GM15510 (cell line): ENCODE results near the gene TMEM253.

Source experiments
- POLR2A ChIP-seq: IDR thresholded peaks from 3 replicates; pipeline ENCODE4 v1.6.1; 2011; ENCODE audit warnings: borderline replicate concordance; ENCODE audit not compliant: insufficient read length; ENCODE audit errors: extremely low read depth

Gene TMEM253

GRCh38 chr14:21091821-21092272 is 9.0 kb upstream of the TMEM253 start:
- TF ChIP-seq POLR2A = no peak

GRCh38 chr14:21092273-21093011 is 8.4 kb upstream of the TMEM253 start:
- TF ChIP-seq POLR2A = no peak

GRCh38 chr14:21093018-21093417 is 7.8 kb upstream of the TMEM253 start:
- no peak for TF ChIP-seq POLR2A

GRCh38 chr14:21093769-21094681 is 6.8 kb upstream of the TMEM253 start:
- TF ChIP-seq POLR2A = no peak

- TF ChIP-seq POLR2A = no peak
Observed at GRCh38 chr14:21095430-21096205, 5.2 kb upstream of the TMEM253 start.

GRCh38 chr14:21096438-21096837 is 4.4 kb upstream of the TMEM253 start:
- TF ChIP-seq POLR2A = no peak

- no peak for TF ChIP-seq POLR2A
Observed at GRCh38 chr14:21096978-21097635, 3.8 kb upstream of the TMEM253 start.

GRCh38 chr14:21097636-21098075 is 3.2 kb upstream of the TMEM253 start:
- no peak for TF ChIP-seq POLR2A

GRCh38 chr14:21098076-21098891 is 2.6 kb upstream of the TMEM253 start, which contains the start of gene ZNF219:
TSS of gene ZNF219 (minus strand) at chr14:21098655. CDS start at chr14:21093591, 5,064 bp downstream.
- TF ChIP-seq POLR2A = no peak

- no peak for TF ChIP-seq POLR2A
Observed at GRCh38 chr14:21098892-21099595, 1.8 kb upstream of the TMEM253 start.

GRCh38 chr14:21099596-21099985 is 1.3 kb upstream of the TMEM253 start:
- TF ChIP-seq POLR2A = no peak

- TF ChIP-seq POLR2A = no peak
Observed at GRCh38 chr14:21101802-21102413, 1.0 kb downstream of the TMEM253 start.
